ENCODE results near the gene OASL.

GRCh38 chr12:120983759-120984158, 55.3 kb downstream of the OASL start:
- TF ChIP-seq EZH2phosphoT487 (IDR thresholded peaks at IDR 0.05; ENCODE audit: insufficient read depth, low read depth) (no peak), EZH2 (IDR thresholded peaks at IDR 0.05; ENCODE audit: insufficient read depth, poor library complexity, severe bottlenecking) (no peak)

All from GM23248 (cell line).